Measurements from ENCODE around the gene PLEKHG2.
"Not testable (repeated sequence)": the region's sequence is repeated elsewhere in the genome, so short reads cannot be mapped to it uniquely, and the experiment has no call there.

PLEKHG2 gene

DNA sequence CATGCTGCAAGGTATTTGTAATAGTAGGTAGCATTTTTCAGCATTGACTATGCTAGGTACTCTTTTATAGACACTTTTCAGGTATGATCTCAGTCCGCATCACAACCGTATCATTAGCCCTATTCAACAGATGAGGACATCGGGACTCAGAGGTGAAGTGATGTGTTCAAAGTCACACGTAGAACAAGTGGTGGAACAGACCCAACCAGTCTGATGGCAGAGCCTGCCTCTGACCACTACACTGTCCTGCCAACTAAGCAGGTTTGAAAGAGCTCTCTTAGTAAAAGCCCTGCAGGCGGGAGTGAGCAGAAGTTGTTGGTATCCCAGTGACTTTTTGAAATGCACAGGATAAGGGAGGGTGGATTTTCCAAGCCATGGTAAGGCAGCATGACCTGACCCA, 41.7 kb upstream of the PLEKHG2 start:
- TF ChIP-seq CTCF (IDR thresholded peaks at IDR 0.05; ENCODE audit: low read depth, low read length, missing control alignments) = no peak

DNA sequence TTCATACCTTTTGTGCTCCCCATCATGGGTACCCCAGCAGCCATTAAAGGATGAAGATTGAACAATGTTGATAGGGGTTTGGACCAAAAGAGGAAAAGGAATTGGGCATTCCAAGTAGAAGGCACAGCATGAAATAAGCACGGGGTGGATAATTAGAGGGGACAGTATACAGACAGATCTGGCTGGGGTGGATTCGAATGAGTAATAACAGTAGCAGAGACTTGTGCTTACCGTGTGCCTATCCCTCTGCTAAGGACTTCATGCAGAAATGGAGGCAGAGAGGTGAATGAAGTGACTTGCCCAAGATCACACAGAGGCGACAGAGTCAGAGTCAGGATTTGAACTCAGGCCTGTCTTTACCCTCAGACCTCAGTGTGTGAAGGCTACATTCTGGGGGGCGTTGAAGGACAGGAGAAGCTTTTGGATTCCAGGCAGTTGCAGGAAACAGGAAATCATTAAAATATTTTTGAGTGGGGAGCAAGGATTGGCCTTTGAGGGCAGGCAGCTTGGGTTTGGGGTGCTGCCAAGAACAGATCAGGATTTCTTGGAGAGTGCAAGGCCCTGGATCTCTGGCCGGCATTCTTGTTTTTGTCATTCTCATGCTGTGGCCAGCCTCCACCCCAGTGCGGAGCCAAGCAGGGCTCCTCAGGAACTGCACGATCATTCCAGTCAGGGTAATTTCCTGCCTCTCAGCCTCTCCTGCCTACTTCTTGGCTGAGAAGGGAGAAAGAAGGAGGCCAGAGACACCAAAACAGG, 40.2 kb upstream of the PLEKHG2 start:
- no peak overlapping the region for H3K4me3 ChIP-seq (replicated peaks; ENCODE audit: low read depth, low read length)
- DNase-seq (ENCODE audit: extremely low read depth, low read depth) = peak; percentile 85
- TF ChIP-seq CTCF (IDR thresholded peaks at IDR 0.05; ENCODE audit: low read depth, low read length, missing control alignments) = no peak

More for the DNA sequence above, 41.7 kb upstream of the PLEKHG2 start:
- DNase-seq (ENCODE audit: extremely low read depth, low read depth) = no peak
- H3K4me3 ChIP-seq (replicated peaks; ENCODE audit: low read depth, low read length) = no peak overlapping the region

GRCh38 chr19:39372941-39373340, 39.5 kb upstream of the PLEKHG2 start:
- no peak overlapping the region for H3K4me3 ChIP-seq (replicated peaks; ENCODE audit: low read depth, low read length)
- DNase-seq (ENCODE audit: extremely low read depth, low read depth) = no peak
- no peak for TF ChIP-seq CTCF (IDR thresholded peaks at IDR 0.05; ENCODE audit: low read depth, low read length, missing control alignments)

GRCh38 chr19:39375929-39376328, 36.5 kb upstream of the PLEKHG2 start:
- TF ChIP-seq CTCF (IDR thresholded peaks at IDR 0.05; ENCODE audit: low read depth, low read length, missing control alignments) = no peak

DNA sequence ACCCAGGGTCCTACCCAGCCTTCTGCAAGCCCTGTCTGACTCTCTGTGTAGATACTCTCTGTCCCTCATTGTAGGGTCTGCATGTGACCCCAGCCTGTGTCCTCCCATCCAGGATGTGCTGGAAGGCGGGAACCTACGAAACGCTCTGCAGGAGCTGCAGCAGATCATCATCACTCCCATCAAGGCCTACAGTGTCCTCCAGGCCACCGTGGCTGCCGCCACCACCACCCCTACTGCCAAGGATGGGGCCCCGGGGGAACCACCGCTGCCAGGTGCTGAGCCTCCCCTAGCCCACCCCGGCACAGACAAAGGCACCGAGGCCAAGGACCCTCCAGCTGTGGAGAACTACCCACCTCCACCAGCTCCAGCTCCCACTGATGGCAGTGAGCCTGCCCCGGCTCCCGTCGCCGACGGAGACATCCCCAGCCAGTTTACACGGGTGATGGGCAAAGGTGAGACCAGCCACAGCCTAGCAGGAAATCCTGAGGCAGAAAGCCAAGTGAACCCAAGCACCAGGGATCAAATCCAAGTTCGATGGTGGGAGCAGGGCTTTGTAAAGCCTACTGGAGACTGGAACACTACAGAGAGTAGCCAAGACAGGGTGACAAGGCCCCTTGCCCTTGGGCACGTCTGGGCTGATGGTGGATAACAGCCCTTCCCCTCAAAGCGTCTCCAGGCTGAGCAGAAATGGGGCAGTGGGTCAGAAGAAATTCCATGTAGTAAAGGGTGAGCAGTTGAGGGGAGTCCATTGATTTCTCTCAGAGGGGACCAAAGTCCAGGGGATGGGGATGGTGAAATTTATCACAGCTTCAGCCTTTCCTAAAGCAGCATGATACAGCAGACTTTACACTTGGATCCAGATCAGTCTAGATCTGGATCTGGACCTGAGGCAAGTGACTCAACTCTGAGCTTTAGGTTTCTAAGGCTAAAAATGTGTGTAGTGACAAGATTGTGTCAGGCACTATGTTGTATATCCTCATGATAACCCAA, 34.8 kb upstream of the PLEKHG2 start:
- TF ChIP-seq CTCF (IDR thresholded peaks at IDR 0.05; ENCODE audit: low read depth, low read length, missing control alignments) = no peak
- DNase-seq (ENCODE audit: extremely low read depth, low read depth) = no peak
- H3K4me3 ChIP-seq (replicated peaks; ENCODE audit: low read depth, low read length) = no peak overlapping the region

More at GRCh38 chr19:39375929-39376328, 36.5 kb upstream of the PLEKHG2 start:
- no peak for DNase-seq (ENCODE audit: extremely low read depth, low read depth)
- no peak overlapping the region for H3K4me3 ChIP-seq (replicated peaks; ENCODE audit: low read depth, low read length)

DNA sequence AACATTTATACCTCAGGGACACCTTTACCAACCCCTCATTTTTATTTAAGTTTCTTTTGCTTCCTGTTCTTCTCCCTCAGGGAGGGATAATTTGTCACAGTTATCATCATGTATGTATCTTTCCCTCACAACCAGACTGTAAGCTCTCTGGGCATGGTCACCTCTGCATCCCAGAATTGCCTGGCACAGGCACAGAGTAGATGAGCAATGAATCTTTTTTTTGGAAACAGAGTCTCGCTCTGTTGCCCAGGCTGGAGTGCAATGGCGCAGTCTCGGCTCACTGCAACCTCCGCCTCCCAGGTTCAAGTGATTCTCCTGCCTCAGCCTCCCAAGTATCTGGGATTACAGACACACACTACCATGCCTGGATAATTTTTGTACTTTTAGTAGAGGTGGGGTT, 33.1 kb upstream of the PLEKHG2 start:
- DNase-seq (ENCODE audit: extremely low read depth, low read depth) = not testable (repeated sequence)

GRCh38 chr19:39379865-39380396, 32.5 kb upstream of the PLEKHG2 start:
- no peak for DNase-seq (ENCODE audit: extremely low read depth, low read depth)
- no peak overlapping the region for H3K4me3 ChIP-seq (replicated peaks; ENCODE audit: low read depth, low read length)
- no peak for TF ChIP-seq CTCF (IDR thresholded peaks at IDR 0.05; ENCODE audit: low read depth, low read length, missing control alignments)

More for the DNA sequence above, 33.1 kb upstream of the PLEKHG2 start:
- not testable (repeated sequence) for H3K4me3 ChIP-seq (replicated peaks; ENCODE audit: low read depth, low read length)

Measured in HFF-Myc (cell line).